Right ventricle myocardium inferior (tissue), 1 donor: ENCODE data around the gene PALM. TPM values are rescaled to one million over a fixed set of nuclear protein-coding genes. Genes with fewer than 3 reads are reported as not detected.
"Not testable (repeated sequence)": the region's sequence is repeated elsewhere in the genome, so short reads cannot be mapped to it uniquely, and the experiment has no call there.

Source experiments
- ATAC-seq: fragments of 200-7000 bp; cut with Tn5 transposase; one replicate; pipeline ENCODE4 v1.9.1; 2020; ENCODE audit warnings: mild to moderate bottlenecking, moderate library complexity
- DNase-seq: peaks from one replicate; pipeline ENCODE4 v3.0.0; 2021; ENCODE audit errors: missing footprints
- intact Hi-C: fragments of 100-400 bp; cut with DNase I; formaldehyde crosslinking; loops from one replicate; pipeline ENCODE4 v1.11.0; 2022
- total RNA-seq: library from RNA; stranded (reverse); fragmentation: NEBNext Ultra II Directional; extraction: Animal tissue kit (Norgen Biotek cat#: 25700); gene quantifications from one replicate; pipeline ENCODE4 v1.2.1, GENCODE V29; 2021
- donor health status: DM: no; HTN: yes; CAD: no; lungs with severe emphysema.

The PALM gene
- total RNA-seq, 1 donor from 2014 or later: 34.0 TPM

DNA sequence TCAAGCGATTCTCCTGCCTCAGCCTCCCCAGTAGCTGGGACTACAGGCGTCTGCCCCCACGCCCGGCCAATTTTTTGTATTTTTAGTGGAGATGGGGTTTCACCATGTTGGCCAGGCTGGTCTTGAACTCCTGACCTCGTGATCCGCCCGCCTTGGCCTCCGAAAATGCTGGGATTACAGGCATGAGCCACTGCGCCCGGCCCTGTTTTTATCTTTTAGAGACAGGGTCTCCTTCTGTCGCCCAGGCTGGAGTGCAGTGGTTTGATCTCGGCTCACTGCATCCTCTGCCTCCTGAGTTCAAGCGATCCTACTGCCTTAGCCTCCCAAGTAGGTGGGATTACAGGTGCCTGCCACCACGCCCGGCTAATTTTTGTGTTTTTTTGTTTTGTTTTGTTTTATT lies 10.2 kb upstream of the PALM start:
- intact Hi-C loops, ATAC-seq, DNase-seq: not testable (repeated sequence)

GRCh38 chr19:699885-700284 lies 8.8 kb upstream of the PALM start:
- DNase-seq, intact Hi-C loops, ATAC-seq: not testable (repeated sequence)

GRCh38 chr19:702847-703246 lies 5.9 kb upstream of the PALM start:
- intact Hi-C loops, ATAC-seq, DNase-seq: not testable (repeated sequence)

DNA sequence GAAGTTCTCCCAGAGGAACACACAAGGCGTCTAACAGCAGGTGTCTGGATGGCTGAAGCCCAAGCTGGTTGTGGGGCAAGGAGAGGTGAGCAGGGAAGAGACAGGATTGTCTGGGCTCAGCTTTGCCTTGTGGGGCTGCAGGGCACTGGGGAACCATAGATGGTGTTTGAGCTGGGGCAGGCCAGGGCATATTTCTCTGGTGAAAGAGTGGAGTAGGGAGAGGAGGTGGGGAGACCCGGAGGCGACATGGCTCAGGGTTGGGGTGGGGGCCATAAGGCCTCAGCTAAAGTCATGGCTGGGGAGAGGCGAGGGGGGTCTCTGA lies 5.4 kb upstream of the PALM start:
- DNase-seq (no peak), ATAC-seq (no peak)
- intact Hi-C loops: no loop called here

DNA sequence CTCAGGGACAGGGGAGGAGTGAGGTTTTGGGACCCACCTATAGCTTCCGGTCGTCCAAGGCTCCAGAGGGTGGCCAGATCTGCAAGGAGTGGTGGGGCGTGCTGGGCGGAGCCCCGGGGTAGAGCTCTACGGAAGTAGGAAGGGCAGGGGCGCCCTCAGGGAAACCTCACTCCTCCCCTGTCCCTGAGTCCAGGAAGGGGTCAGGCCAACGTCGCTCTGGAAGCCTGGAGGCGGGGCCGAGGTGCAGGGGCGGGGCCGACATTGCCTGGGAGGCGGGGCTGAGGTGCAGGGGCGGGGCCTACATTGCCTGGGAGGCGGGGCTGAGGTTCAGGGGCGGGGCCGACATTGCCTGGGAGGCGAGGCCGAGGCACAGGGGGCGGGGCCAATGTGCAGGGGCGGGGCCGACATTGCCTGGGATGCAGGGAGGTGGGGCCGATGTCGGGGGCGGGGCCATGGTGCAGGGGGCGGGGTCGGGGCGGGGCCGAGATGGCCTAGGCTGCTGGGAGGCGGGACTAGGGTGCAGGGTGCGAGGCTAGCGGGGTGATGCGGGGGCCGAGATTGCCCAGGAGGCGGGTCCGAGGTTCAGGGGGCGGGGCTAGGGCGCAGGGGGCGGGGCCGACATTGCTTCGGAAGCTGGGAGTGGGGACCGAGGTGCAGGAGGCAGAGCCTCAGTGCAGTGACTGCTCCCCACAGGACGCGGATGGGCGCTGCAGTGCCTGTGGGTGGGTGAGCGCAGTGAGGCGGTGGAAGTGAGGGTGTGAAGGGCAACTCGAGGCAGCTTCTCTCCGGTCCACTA lies 4.9 kb upstream of the PALM start:
- DNase-seq: peak; percentile 93
- intact Hi-C loops: no loop called here
- peak; percentile 76 for ATAC-seq

GRCh38 chr19:704447-704741 lies 4.3 kb upstream of the PALM start:
- no peak for ATAC-seq
- no peak for DNase-seq
- intact Hi-C loops: no loop called here

GRCh38 chr19:709196-709964 lies 645 bp downstream of the PALM start:
- intact Hi-C loops: no loop called here
- DNase-seq (no peak), ATAC-seq (peak; percentile 10)

- DNase-seq (peak; percentile 80), ATAC-seq (peak; percentile 61)
- intact Hi-C loops: loop anchor here (1.0 to 5.0 kb wide), 2 partner anchors 18 to 33 kb away; partner anchors contain the start of gene FSTL3
Measured at GRCh38 chr19:709965-710571, 1.3 kb downstream of the PALM start.

- ATAC-seq: no peak
- intact Hi-C loops: loop anchor here (1.0 to 5.0 kb wide), 2 partner anchors 18 to 33 kb away; partner anchors contain the start of gene FSTL3
- DNase-seq: no peak
Measured at GRCh38 chr19:710767-711166, 2.0 kb downstream of the PALM start.

- no peak for DNase-seq
- intact Hi-C loops: loop anchor here (5.0 kb wide), 1 partner anchor 34 kb away; the partner anchor contains the start of gene FSTL3
- ATAC-seq: no peak
Measured at GRCh38 chr19:711254-711653, 2.5 kb downstream of the PALM start.

DNA sequence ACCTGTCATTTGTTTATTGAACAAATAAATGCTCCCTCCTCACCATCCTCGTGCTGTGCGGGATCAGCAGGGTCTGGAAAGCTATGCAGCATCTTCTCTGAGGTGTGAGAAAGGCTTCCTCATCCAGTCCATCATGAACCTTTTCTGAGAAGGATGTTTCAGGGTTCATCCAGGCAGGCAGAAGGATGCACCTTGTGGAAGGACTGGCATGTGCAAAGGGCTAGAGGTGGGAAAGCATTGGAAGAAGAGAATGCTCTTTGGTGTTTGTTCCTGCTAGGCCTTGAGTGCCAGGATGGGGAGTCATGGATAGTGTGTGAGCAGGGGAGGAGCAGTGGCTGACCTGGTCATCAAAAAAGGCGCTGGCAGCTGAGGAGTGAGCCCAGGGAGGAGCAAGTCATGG lies 6.6 kb downstream of the PALM start:
- intact Hi-C loops: no loop called here
- DNase-seq (no peak), ATAC-seq (no peak)

DNA sequence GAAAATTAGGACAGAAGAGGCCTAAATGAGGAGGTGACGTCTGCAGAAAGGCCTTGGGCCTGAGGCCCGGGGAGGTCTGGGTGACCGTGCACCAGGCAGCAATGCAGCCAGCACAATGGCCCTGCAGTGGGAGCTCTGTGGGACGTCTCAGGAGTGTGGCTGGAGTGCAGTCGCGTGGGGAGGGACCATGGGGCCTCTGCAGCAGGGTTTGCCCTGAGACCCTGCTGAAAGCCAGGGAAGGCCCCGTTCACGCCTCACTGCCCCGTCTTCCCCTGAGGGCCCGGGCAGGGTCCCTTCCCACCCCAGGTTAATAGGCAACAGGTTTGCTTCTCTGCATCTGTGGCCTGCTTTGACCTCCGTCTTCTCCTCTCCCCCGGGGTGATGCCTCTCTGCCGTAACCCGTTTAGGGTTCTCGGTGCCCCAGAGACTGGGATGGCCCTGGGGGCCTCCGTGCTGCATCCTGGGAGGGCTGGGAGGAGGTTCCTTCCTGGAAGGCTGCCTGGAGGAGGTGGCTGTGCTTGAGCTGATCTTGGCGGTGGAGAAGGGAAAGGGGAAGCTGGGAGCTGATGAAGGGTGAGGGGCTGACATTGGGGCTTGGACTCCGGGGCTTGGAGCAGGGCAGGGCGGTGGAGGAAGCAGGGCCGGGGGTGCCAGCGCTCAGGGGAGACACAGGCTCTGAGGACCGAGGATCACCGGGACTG lies 9.7 kb downstream of the PALM start:
- DNase-seq: no peak
- intact Hi-C loops: no loop called here
- ATAC-seq: peak; percentile 35

- ATAC-seq (peak; percentile 90), DNase-seq (peak; percentile 84)
- intact Hi-C loops: no loop called here
Measured at GRCh38 chr19:718991-719512, 10.3 kb downstream of the PALM start.

- ATAC-seq (no peak), DNase-seq (no peak)
- intact Hi-C loops: no loop called here
Measured at GRCh38 chr19:719636-720344, 11.1 kb downstream of the PALM start.

- DNase-seq (no peak), ATAC-seq (no peak)
- intact Hi-C loops: no loop called here
Measured at GRCh38 chr19:720345-721160, 11.8 kb downstream of the PALM start.

DNA sequence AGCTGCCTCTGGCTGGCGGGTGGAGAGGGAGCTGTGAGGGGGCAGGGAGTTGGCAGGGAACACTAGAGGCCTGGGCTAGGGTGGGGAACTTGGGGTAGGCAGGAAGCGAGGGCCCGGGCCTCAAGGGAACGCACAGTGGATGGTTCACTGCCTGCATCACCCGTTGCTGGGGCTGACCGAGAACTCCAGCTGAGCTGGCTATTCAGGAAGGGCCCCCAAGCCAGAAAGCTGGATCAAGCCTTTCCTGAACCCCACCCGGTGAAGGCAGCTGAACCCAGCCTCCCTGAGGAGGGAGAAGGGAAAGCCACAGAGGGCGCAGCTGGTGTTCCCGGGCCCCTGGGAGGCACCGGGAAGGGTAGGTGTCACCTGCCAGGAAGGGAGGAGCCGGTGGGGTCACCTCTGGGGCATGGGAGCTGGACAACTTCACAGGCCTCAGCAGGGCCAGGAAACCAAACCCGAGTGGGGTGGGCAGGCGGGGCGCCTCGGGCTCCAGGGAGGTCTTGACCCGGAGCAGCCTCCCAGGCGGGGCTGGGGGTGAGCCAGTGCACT lies 13.9 kb downstream of the PALM start:
- ATAC-seq (peak; percentile 4), DNase-seq (no peak)
- intact Hi-C loops: no loop called here

DNA sequence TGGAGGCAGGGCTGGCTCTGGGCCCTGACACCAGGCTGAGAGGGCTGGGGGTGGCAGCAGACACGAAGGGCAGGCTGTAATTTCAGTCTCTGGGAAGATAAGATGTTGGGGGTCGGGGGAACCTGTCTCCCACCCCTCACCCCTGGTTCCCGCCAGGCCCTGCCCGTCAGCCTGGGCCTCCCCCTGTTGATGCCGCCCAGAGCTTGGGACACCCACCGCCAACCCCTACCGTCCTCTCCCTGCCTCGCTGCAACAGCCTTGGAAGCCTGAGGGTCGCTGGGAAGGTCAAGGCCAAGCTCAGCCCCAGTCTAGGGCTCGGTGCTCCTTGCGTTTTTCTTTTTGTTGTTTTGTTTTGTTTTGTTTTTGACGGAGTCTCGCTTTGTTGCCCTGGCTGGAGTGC lies 14.5 kb downstream of the PALM start:
- no peak for DNase-seq
- intact Hi-C loops: no loop called here
- no peak for ATAC-seq
